Progenitor cell of endocrine pancreas (in vitro differentiated cells): ENCODE results near the gene DEPDC1B. TPM values are rescaled to one million over a fixed set of nuclear protein-coding genes. Genes with fewer than 3 reads are reported as not detected.
"Not testable (repeated sequence)": the region's sequence is repeated elsewhere in the genome, so short reads cannot be mapped to it uniquely, and the experiment has no call there.

Experiments
- DNase-seq: peaks from one replicate; pipeline ENCODE4 v3.0.0; 2021; ENCODE audit warnings: low spot score; ENCODE audit not compliant: unreplicated experiment
- H3K27ac Mint-ChIP-seq: 2 replicates; pipeline ENCODE4 v1.8.0; 2021; ENCODE audit warnings: mild to moderate bottlenecking, moderate library complexity, mixed read lengths
- H3K27me3 Mint-ChIP-seq: 2 replicates; pipeline ENCODE4 v1.8.0; 2021; ENCODE audit warnings: mixed read lengths
- H3K36me3 Mint-ChIP-seq: 2 replicates; pipeline ENCODE4 v1.8.0; 2022; ENCODE audit warnings: mixed read lengths; ENCODE audit not compliant: insufficient read depth
- H3K4me1 Mint-ChIP-seq: 2 replicates; pipeline ENCODE4 v1.8.0; 2021; ENCODE audit warnings: low read depth, mixed read lengths
- H3K4me3 Mint-ChIP-seq: 2 replicates; pipeline ENCODE4 v1.8.0; 2021; ENCODE audit warnings: low read depth, mild to moderate bottlenecking, moderate library complexity, mixed read lengths
- H3K9me3 Mint-ChIP-seq: 2 replicates; pipeline ENCODE4 v1.8.0; 2021; ENCODE audit warnings: low read depth, mixed read lengths
- total RNA-seq: library from RNA; stranded (reverse); gene quantifications from 2 replicates; pipeline ENCODE4 v1.2.1, GENCODE V29; 2021
- TF ChIP-seq, protein P1 (sequence below): fragments of 200-600 bp; sonication (generic); IDR thresholded peaks from one replicate; pipeline ENCODE4 v1.5.0; 2021; ENCODE audit warnings: antibody characterized with exemption, mild to moderate bottlenecking; ENCODE audit not compliant: unreplicated experiment

DEPDC1B gene
- total RNA-seq, 1 donor from 2014 or later = 37.0 TPM

GRCh38 chr5:60634051-60634450, 65.9 kb downstream of the DEPDC1B start:
- Mint-ChIP-seq H3K27me3 (no peaks in the 10 kb centered on the region), H3K36me3 (peaks cover 24% of the 10 kb centered on the region), H3K27ac (no peak overlapping the region), H3K4me3 (no peak overlapping the region), H3K4me1 (no peaks in the 10 kb centered on the region), H3K9me3 (no peaks in the 10 kb centered on the region)
- TF ChIP-seq, protein P1, sequence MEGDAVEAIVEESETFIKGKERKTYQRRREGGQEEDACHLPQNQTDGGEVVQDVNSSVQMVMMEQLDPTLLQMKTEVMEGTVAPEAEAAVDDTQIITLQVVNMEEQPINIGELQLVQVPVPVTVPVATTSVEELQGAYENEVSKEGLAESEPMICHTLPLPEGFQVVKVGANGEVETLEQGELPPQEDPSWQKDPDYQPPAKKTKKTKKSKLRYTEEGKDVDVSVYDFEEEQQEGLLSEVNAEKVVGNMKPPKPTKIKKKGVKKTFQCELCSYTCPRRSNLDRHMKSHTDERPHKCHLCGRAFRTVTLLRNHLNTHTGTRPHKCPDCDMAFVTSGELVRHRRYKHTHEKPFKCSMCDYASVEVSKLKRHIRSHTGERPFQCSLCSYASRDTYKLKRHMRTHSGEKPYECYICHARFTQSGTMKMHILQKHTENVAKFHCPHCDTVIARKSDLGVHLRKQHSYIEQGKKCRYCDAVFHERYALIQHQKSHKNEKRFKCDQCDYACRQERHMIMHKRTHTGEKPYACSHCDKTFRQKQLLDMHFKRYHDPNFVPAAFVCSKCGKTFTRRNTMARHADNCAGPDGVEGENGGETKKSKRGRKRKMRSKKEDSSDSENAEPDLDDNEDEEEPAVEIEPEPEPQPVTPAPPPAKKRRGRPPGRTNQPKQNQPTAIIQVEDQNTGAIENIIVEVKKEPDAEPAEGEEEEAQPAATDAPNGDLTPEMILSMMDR = no peak
- no peak for DNase-seq

- no peak overlapping the region for H3K4me3 Mint-ChIP-seq
- TF ChIP-seq, protein P1 = no peak
- no peak overlapping the region for H3K27ac Mint-ChIP-seq
- no peaks in the 10 kb centered on the region for H3K4me1 Mint-ChIP-seq
- no peak for DNase-seq
- no peaks in the 10 kb centered on the region for H3K27me3 Mint-ChIP-seq
- H3K9me3 Mint-ChIP-seq = no peaks in the 10 kb centered on the region
- H3K36me3 Mint-ChIP-seq = peaks cover 21% of the 10 kb centered on the region
Observed at GRCh38 chr5:60633341-60633740, 66.6 kb downstream of the DEPDC1B start.

DNA sequence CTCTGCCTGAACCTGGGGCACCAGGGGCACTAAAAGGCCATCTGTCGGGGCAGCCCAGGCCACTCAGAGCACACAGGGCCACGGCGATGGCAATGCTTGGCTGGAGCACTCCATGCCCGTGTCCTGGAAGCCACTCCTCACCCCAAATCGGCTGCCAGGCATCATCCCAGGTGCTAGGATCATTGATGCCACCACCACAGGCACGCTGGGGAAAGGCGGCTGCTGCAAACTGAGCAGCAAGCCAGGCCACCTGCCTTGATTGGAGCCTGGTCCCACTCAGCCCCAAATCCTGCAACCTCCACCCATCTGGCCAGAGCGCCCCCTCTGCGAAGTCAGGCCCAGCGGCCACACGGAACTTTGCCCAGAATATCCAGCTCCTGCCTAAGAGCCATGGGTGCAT, 67.8 kb downstream of the DEPDC1B start:
- no peaks in the 10 kb centered on the region for H3K4me1 Mint-ChIP-seq
- H3K27ac Mint-ChIP-seq = no peak overlapping the region
- H3K36me3 Mint-ChIP-seq = peaks cover 16% of the 10 kb centered on the region
- H3K4me3 Mint-ChIP-seq = no peak overlapping the region
- no peak for DNase-seq
- TF ChIP-seq, protein P1 = no peak
- no peaks in the 10 kb centered on the region for H3K9me3 Mint-ChIP-seq
- H3K27me3 Mint-ChIP-seq = no peaks in the 10 kb centered on the region

- Mint-ChIP-seq H3K4me1 (no peaks in the 10 kb centered on the region), H3K27ac (no peak overlapping the region), H3K36me3 (peaks cover 21% of the 10 kb centered on the region), H3K27me3 (no peaks in the 10 kb centered on the region), H3K4me3 (no peak overlapping the region), H3K9me3 (peaks cover 4% of the 10 kb centered on the region)
- TF ChIP-seq, protein P1 = no peak
- DNase-seq = no peak
Observed at GRCh38 chr5:60630836-60631235, 69.1 kb downstream of the DEPDC1B start.

DNA sequence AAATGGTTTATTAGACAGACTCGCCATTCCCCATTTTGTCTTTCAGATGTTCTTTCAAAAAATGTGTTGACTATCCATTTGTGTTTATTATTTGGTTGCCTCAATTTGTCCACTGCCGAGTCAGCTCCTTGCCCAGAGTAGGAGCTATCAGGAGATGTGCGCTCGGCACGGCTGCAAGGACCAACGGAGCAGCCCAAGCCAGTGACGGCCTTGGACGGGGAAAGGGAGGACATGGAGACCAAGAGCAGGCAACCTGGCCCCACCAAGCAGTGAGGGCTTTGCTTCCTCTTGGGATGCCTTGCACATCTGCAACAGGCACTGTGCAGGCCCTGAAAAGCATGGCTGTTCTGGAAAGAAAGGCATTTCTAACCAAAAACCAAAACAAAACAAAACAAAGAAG, 69.8 kb downstream of the DEPDC1B start:
- no peak overlapping the region for H3K4me3 Mint-ChIP-seq
- TF ChIP-seq, protein P1 = no peak
- no peak overlapping the region for H3K27ac Mint-ChIP-seq
- no peaks in the 10 kb centered on the region for H3K4me1 Mint-ChIP-seq
- no peak for DNase-seq
- H3K9me3 Mint-ChIP-seq = peaks cover 10% of the 10 kb centered on the region
- no peaks in the 10 kb centered on the region for H3K27me3 Mint-ChIP-seq
- H3K36me3 Mint-ChIP-seq = peaks cover 27% of the 10 kb centered on the region

- H3K27me3 Mint-ChIP-seq, DNase-seq, H3K27ac Mint-ChIP-seq, H3K4me3 Mint-ChIP-seq, H3K4me1 Mint-ChIP-seq: not testable (repeated sequence)
- Mint-ChIP-seq H3K9me3 (peaks cover 26% of the 10 kb centered on the region), H3K36me3 (peaks cover 47% of the 10 kb centered on the region)
Observed at GRCh38 chr5:60624875-60625274, 75.1 kb downstream of the DEPDC1B start.

- Mint-ChIP-seq H3K9me3 (peaks cover 42% of the 10 kb centered on the region), H3K36me3 (peaks cover 59% of the 10 kb centered on the region)
- H3K4me3 Mint-ChIP-seq, H3K27me3 Mint-ChIP-seq, H3K27ac Mint-ChIP-seq, DNase-seq, H3K4me1 Mint-ChIP-seq: not testable (repeated sequence)
Observed at GRCh38 chr5:60620752-60621151, 79.2 kb downstream of the DEPDC1B start.
